K562 (cell line): ENCODE data around the gene MED16. TPM values are rescaled to one million over a fixed set of nuclear protein-coding genes. Genes with fewer than 3 reads are reported as not detected.
A peak's percentile ranks its signal among the peaks of the same experiment; 100 is the strongest.

ENCODE experiments used
- ATF4 ChIP-seq: fragments of 450-650 bp; formaldehyde crosslinking; IDR thresholded peaks from 2 replicates; pipeline ENCODE4 v1.4.0; 2022; ENCODE audit warnings: mild to moderate bottlenecking, moderate library complexity
- DACH1 ChIP-seq: fragments of 450-650 bp; IDR thresholded peaks from 2 replicates; pipeline ENCODE4 v1.6.1; 2018; ENCODE audit not compliant: partially characterized antibody
- ETV6 ChIP-seq, 3 experiments: fragments of 150-350 bp in 1 of 3; sonication (generic) in 1 of 3; formaldehyde crosslinking in 1 of 3; IDR thresholded peaks; 2 replicates each; pipeline versions ENCODE4 v1.6.1 to v1.8.0; 2014 to 2022; ENCODE audit warnings: borderline replicate concordance in 2 of 3, low read depth in 2 of 3, antibody characterized with exemption in 1 of 3, low read length in 1 of 3, mild to moderate bottlenecking in 1 of 3, missing genetic modification reagents in 1 of 3
- NEUROD1 ChIP-seq: fragments of 150-350 bp; IDR thresholded peaks from 2 replicates; pipeline ENCODE4 v1.6.1; 2014; ENCODE audit warnings: borderline replicate concordance, low read length, low read depth; ENCODE audit not compliant: partially characterized antibody
- PKNOX1 ChIP-seq: fragments of 450-650 bp; IDR thresholded peaks from 2 replicates; pipeline ENCODE4 v1.6.1; 2016
- TAF15 ChIP-seq: fragments of 200-400 bp; formaldehyde crosslinking; IDR thresholded peaks from 2 replicates; pipeline ENCODE4 v1.6.1; 2017; ENCODE audit warnings: mild to moderate bottlenecking, low read depth, low read length, moderate library complexity
- TFAP4 ChIP-seq: sonication (generic); formaldehyde crosslinking; IDR thresholded peaks from 2 replicates; pipeline ENCODE4 v1.8.0; 2022; ENCODE audit warnings: missing genetic modification reagents, mild to moderate bottlenecking, moderate library complexity, borderline replicate concordance
- ZBTB11 ChIP-seq, 3 experiments: fragments of 200-800 bp in 1 of 3; fragments of 250-450 bp in 1 of 3; fragments of 450-650 bp in 1 of 3; sonication (Bioruptor Pico) in 1 of 3; sonication (Bioruptor generic) in 1 of 3; formaldehyde crosslinking in 1 of 3; IDR thresholded peaks; 2 replicates each; pipeline versions ENCODE4 v1.6.1 to v1.8.0; 2016 to 2022; ENCODE audit warnings: mild to moderate bottlenecking in 2 of 3, missing genetic modification characterization in 2 of 3, missing compliant biosample characterization in 1 of 3, moderate library complexity in 1 of 3
- ZFP36 ChIP-seq: fragments of 150-350 bp; IDR thresholded peaks from 2 replicates; pipeline ENCODE4 v1.6.1; 2018; ENCODE audit warnings: low read length, low read depth; ENCODE audit not compliant: partially characterized antibody
- ZNF354B ChIP-seq: fragments of 250-450 bp; sonication (Bioruptor Pico); IDR thresholded peaks from 2 replicates; pipeline ENCODE4 v1.4.0; 2020
- ZNF695 ChIP-seq: fragments of 450-650 bp; formaldehyde crosslinking; IDR thresholded peaks from 2 replicates; pipeline ENCODE4 v1.4.0; 2020; ENCODE audit warnings: mild to moderate bottlenecking, moderate library complexity
- ZNF75A ChIP-seq: fragments of 450-650 bp; formaldehyde crosslinking; IDR thresholded peaks from 2 replicates; pipeline ENCODE4 v1.4.0; 2020; ENCODE audit warnings: mild to moderate bottlenecking
- ZNF780A ChIP-seq: fragments of 250-450 bp; sonication (Bioruptor Pico); IDR thresholded peaks from 2 replicates; pipeline ENCODE4 v1.5.0; 2021; ENCODE audit warnings: mild to moderate bottlenecking
- polyA plus RNA-seq, 8 experiments: library from polyadenylated mRNA; depleted of rRNA in 4 of 8; stranded (reverse) in 5 of 8; unstranded in 3 of 8; fragments of >200 nt; fragmentation: Nextera tagmentation in 2 of 8; fragmentation: Illumina TruSeq in 1 of 8; extraction: Ambion mirVana in 2 of 8; extraction: Trizol in 1 of 8; gene quantifications; 2 replicates each; pipeline versions ENCODE4 v1.2.1 to v1.2.3, GENCODE V29; 2011 to 2014; ENCODE audit warnings: inconsistent platforms in 1 of 8, missing spikeins in 1 of 8
- total RNA-seq, 7 experiments: library from RNA; depleted of rRNA in 6 of 7; stranded (reverse); fragments of >200 nt in 6 of 7; fragmentation: Illumina TruSeq in 2 of 7; extraction: Trizol in 2 of 7; gene quantifications; 2 replicates each; pipeline versions ENCODE4 v1.2.1 to v1.2.3, GENCODE V29; 2011 to 2021; ENCODE audit warnings: low replicate concordance in 1 of 7
- TF ChIP-seq, protein P1 (sequence below): IDR thresholded peaks from 2 replicates; pipeline ENCODE4 v1.6.1; 2012; ENCODE audit warnings: low read depth, low read length, improper control_type of control experiment, borderline replicate concordance
- TF ChIP-seq, protein P2 (sequence below): sonication (generic); formaldehyde crosslinking; IDR thresholded peaks from 2 replicates; pipeline ENCODE4 v1.8.0; 2023; ENCODE audit warnings: mild to moderate bottlenecking, missing genetic modification reagents

Gene MED16
- total and polyA plus RNA-seq, 9 of the 15 experiments (the other 6 are each of a cell fraction or from before 2014, with no cell fraction given) = 0.89 to 59.9 (median 8.6) TPM

DNA sequence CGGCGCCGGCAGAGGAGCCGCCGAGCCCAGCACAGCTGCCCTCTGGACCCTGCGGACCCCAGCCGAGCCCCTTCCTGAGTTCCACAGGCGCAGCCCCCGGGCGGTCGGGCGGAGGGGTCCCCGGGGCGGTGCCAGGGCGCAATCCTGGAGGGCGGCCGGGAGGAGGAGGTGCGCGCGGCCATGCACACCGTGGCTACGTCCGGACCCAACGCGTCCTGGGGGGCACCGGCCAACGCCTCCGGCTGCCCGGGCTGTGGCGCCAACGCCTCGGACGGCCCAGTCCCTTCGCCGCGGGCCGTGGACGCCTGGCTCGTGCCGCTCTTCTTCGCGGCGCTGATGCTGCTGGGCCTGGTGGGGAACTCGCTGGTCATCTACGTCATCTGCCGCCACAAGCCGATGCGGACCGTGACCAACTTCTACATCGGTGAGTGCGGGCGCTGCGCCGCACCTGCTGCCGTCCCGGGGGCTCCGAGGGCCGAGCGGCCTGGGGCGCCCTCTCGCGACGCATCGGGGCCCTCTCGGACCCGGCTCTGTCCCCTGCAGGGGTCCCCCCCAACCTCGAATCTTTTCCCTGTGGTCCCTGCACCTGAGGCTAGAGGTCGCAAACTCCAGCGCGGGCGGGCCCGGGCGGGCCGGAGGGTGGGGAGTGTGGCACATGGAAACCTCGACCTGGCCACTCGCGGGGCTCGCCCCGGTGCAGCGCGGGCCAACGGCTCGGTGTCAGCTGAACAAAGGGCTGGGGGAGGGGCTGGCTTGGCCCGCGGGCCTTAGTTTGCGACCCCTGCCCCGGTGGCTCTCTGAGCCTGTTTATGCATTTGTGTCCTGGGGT lies 24.6 kb upstream of the MED16 start, which contains the start of gene KISS1R (continued):
- TF ChIP-seq ZBTB11 (CRISPR knock-in tag; IDR thresholded peaks at IDR 0.05) = peak in 1 of 3 experiments; percentile 66; a peak in 1 of 6 replicates
- no peak; a peak in 1 of 4 replicates for TF ChIP-seq ETV6 (IDR thresholded peaks at IDR 0.05; ENCODE audit: borderline replicate concordance in 1 of 2, low read depth in 2 of 2, low read length in 1 of 2)
- peak; percentile 81 for TF ChIP-seq ETV6 (CRISPR knock-in tag; IDR thresholded peaks at IDR 0.05; ENCODE audit: borderline replicate concordance)
- peak; percentile 1 for TF ChIP-seq DACH1
- 0 out of 2 replicates have a peak, but pooled peaks have one; percentile 19 for TF ChIP-seq ATF4 (CRISPR knock-in tag)
- no peak for TF ChIP-seq PKNOX1
- no peak for TF ChIP-seq ZNF354B
- TF ChIP-seq, protein P1, sequence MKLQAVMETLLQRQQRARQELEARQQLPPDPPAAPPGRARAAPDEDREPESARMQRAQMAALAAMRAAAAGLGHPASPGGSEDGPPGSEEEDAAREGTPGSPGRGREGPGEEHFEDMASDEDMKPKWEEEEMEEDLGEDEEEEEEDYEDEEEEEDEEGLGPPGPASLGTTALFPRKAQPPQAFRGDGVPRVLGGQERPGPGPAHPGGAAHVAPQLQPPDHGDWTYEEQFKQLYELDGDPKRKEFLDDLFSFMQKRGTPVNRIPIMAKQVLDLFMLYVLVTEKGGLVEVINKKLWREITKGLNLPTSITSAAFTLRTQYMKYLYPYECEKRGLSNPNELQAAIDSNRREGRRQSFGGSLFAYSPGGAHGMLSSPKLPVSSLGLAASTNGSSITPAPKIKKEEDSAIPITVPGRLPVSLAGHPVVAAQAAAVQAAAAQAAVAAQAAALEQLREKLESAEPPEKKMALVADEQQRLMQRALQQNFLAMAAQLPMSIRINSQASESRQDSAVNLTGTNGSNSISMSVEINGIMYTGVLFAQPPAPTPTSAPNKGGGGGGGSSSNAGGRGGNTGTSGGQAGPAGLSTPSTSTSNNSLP = no peak
- TF ChIP-seq ZNF695 (CRISPR knock-in tag) = no peak
- peak; percentile 35 for TF ChIP-seq NEUROD1
- TF ChIP-seq ZFP36 = peak; percentile 100
- no peak for TF ChIP-seq ZNF780A (CRISPR knock-in tag)
- peak; percentile 86; the same call in 1 of the 2 replicates for TF ChIP-seq TFAP4 (CRISPR knock-in tag)
- TF ChIP-seq, protein P2, sequence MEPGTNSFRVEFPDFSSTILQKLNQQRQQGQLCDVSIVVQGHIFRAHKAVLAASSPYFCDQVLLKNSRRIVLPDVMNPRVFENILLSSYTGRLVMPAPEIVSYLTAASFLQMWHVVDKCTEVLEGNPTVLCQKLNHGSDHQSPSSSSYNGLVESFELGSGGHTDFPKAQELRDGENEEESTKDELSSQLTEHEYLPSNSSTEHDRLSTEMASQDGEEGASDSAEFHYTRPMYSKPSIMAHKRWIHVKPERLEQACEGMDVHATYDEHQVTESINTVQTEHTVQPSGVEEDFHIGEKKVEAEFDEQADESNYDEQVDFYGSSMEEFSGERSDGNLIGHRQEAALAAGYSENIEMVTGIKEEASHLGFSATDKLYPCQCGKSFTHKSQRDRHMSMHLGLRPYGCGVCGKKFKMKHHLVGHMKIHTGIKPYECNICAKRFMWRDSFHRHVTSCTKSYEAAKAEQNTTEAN (CRISPR knock-in tag) = peak; percentile 67; the same call in 1 of the 2 replicates
- TF ChIP-seq TAF15 = no peak
- TF ChIP-seq ZNF75A = no peak
